CD4-positive, alpha-beta memory T cell (primary cell): ENCODE results near the gene CREB3. TPM values are rescaled to one million over a fixed set of nuclear protein-coding genes. Genes with fewer than 3 reads are reported as not detected.

Experiments used
- CTCF ChIA-PET: fragments of 350-600 bp; sonication (Branson Sonifier 250); formaldehyde crosslinking; loops from one replicate; lab custom pipeline; 2021; ENCODE audit warnings: inconsistent platforms; ENCODE audit not compliant: partially characterized antibody; lab: Charles Lee
- POLR2A ChIA-PET: fragments of 350-600 bp; sonication (Branson Sonifier 250); formaldehyde crosslinking; loops from one replicate; lab custom pipeline; 2021; ENCODE audit not compliant: partially characterized antibody; lab: Charles Lee
- DNase-seq, 5 donors: peaks; one replicate each; pipeline versions ENCODE4 v3.0.0 to v3.0.0-alpha.2; 2020 to 2022; ENCODE audit warnings: mixed read lengths in 1 of 5
- H3K27ac ChIP-seq: one replicate; pipeline ENCODE4 v1.7.0; 2013; ENCODE audit warnings: low read depth, low read length
- H3K27me3 ChIP-seq: 2 replicates; pipeline ENCODE4 v1.7.0; 2013; ENCODE audit warnings: mild to moderate bottlenecking, low read length, moderate library complexity; ENCODE audit not compliant: insufficient read depth
- H3K36me3 ChIP-seq: 2 replicates; pipeline ENCODE4 v1.7.0; 2013; ENCODE audit warnings: mild to moderate bottlenecking, low read length, moderate library complexity; ENCODE audit not compliant: insufficient read depth
- H3K4me1 ChIP-seq: 2 replicates; pipeline ENCODE4 v1.7.0; 2013; ENCODE audit warnings: mild to moderate bottlenecking, low read length, moderate library complexity; ENCODE audit not compliant: insufficient read depth
- H3K4me3 ChIP-seq, 2 donors: one replicate each; pipeline ENCODE4 v1.7.0; 2013; ENCODE audit warnings: low read length in 2 of 2, mild to moderate bottlenecking in 1 of 2
- H3K9me3 ChIP-seq, 2 donors: one replicate each; pipeline ENCODE4 v1.7.0; 2013; ENCODE audit warnings: low read length in 2 of 2, control low read depth in 1 of 2; ENCODE audit not compliant: control insufficient read depth in 1 of 2
- H3K27ac Mint-ChIP-seq, 7 donors: one replicate each; pipeline ENCODE4 v1.8.0; 2020 to 2021; ENCODE audit warnings: mixed read lengths in 7 of 7, mild to moderate bottlenecking in 6 of 7, inconsistent platforms in 3 of 7, moderate library complexity in 3 of 7
- H3K27me3 Mint-ChIP-seq, 2 donors: one replicate each; pipeline ENCODE4 v1.8.0; 2020 to 2021; ENCODE audit warnings: mixed read lengths in 2 of 2
- H3K36me3 Mint-ChIP-seq, 2 donors: one replicate each; pipeline ENCODE4 v1.8.0; 2020 to 2021; ENCODE audit warnings: mixed read lengths in 2 of 2, inconsistent platforms in 1 of 2, mild to moderate bottlenecking in 1 of 2
- H3K4me1 Mint-ChIP-seq, 4 donors: one replicate each; pipeline ENCODE4 v1.8.0; 2020 to 2021; ENCODE audit warnings: mixed read lengths in 4 of 4, mild to moderate bottlenecking in 1 of 4
- H3K4me3 Mint-ChIP-seq, 8 donors: one replicate each; pipeline ENCODE4 v1.8.0; 2020 to 2021; ENCODE audit warnings: mixed read lengths in 8 of 8, mild to moderate bottlenecking in 7 of 8, moderate library complexity in 6 of 8, inconsistent platforms in 3 of 8
- H3K9me3 Mint-ChIP-seq, 8 donors: one replicate each; pipeline ENCODE4 v1.8.0; 2020 to 2021; ENCODE audit warnings: mixed read lengths in 8 of 8, mild to moderate bottlenecking in 5 of 8, inconsistent platforms in 3 of 8, moderate library complexity in 1 of 8
- intact Hi-C: fragments of 100-400 bp; cut with micrococcal nuclease; formaldehyde crosslinking; loops from one replicate; pipeline ENCODE4 v1.15.1; 2023
- polyA plus RNA-seq, 2 donors: library from polyadenylated mRNA; unstranded; fragments of 300-500 nt; fragmentation: Illumina TruSeq; gene quantifications; one replicate each; pipeline ENCODE4 v1.2.3, GENCODE V29; 2021
- total RNA-seq, 2 experiments: library from RNA; stranded (reverse); gene quantifications; one replicate each; pipeline ENCODE4 v1.2.3, GENCODE V29; 2021

The CREB3 gene
- total and polyA plus RNA-seq, 4 experiments from 2014 or later: 24.8 to 59.7 (median 35.3) TPM

GRCh38 chr9:35700031-35700430, 32.4 kb upstream of the CREB3 start:
- no peaks in the 10 kb centered on the region for H3K27me3 ChIP-seq
- ChIA-PET CTCF (interaction anchor here (1.9 to 16.3 kb wide), 5 partner anchors 8 to 95 kb away, joined by 5 to 339 read pairs (median 45); partner anchors contain the start of genes ARHGEF39, CCDC107, RMRP and SIT1), POLR2A (interaction anchor here (1.0 kb wide), 1 partner anchor 53 kb away, joined by 3 read pairs; no protein-coding TSS in a partner anchor)
- H3K4me3 Mint-ChIP-seq: no peak overlapping the region
- no peak overlapping the region for H3K27ac ChIP-seq
- peaks cover 5 to 10% (median 8%) of the 10 kb centered on the region in 4 donors for H3K4me1 Mint-ChIP-seq
- H3K4me3 ChIP-seq: no peak overlapping the region
- intact Hi-C loops: no loop called here
- H3K4me1 ChIP-seq: peaks cover 9% of the 10 kb centered on the region
- H3K27ac Mint-ChIP-seq: no peak overlapping the region
- no peaks in the 10 kb centered on the region for H3K27me3 Mint-ChIP-seq
- H3K9me3 ChIP-seq: no peaks in the 10 kb centered on the region
- H3K36me3 ChIP-seq: peaks cover 80% of the 10 kb centered on the region
- H3K36me3 Mint-ChIP-seq: peaks cover 25 to 38% of the 10 kb centered on the region in 2 donors
- H3K9me3 Mint-ChIP-seq: no peaks in the 10 kb centered on the region
- no peak for DNase-seq

- no peaks in the 10 kb centered on the region for H3K27me3 Mint-ChIP-seq
- no peaks in the 10 kb centered on the region for H3K27me3 ChIP-seq
- peaks cover 9% of the 10 kb centered on the region for H3K4me1 ChIP-seq
- no peak overlapping the region for H3K27ac ChIP-seq
- intact Hi-C loops: no loop called here
- POLR2A ChIA-PET: no interaction called here
- no peaks in the 10 kb centered on the region for H3K9me3 ChIP-seq
- H3K9me3 Mint-ChIP-seq: no peaks in the 10 kb centered on the region
- H3K4me3 ChIP-seq: no peak overlapping the region
- H3K4me1 Mint-ChIP-seq: peaks cover 5 to 10% (median 8%) of the 10 kb centered on the region in 4 donors
- CTCF ChIA-PET: interaction anchor here (1.0 to 16.3 kb wide), 7 partner anchors 9 to 96 kb away, joined by 3 to 339 read pairs (median 5); partner anchors contain the start of genes ARHGEF39, CCDC107, CREB3 and RMRP
- H3K4me3 Mint-ChIP-seq: no peak overlapping the region
- no peak overlapping the region for H3K27ac Mint-ChIP-seq
- peaks cover 89% of the 10 kb centered on the region for H3K36me3 ChIP-seq
- no peak for DNase-seq
- H3K36me3 Mint-ChIP-seq: peaks cover 33 to 45% of the 10 kb centered on the region in 2 donors
These were observed 31.5 kb upstream of the CREB3 start for GRCh38 chr9:35700942-35701341.

DNA sequence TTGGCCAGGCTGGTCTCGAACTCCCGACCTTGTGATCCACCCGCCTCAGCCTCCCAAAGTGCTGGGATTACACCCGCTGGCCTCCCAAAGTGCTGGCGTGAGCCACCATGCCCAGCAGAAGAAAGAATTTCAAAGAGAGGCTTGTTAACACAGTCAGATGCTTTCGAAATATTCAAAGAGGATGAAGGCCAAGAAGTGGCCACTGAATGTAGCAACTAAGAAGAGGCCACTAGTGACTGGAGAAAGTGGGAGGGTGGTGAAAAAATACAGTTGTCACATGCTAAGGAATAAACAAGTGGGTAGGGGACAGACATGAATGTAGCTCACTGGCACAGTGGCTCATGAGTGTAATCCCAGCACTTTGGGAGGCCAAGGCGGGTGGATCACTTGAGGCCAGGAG, 29.8 kb upstream of the CREB3 start:
- no peaks in the 10 kb centered on the region for H3K4me1 ChIP-seq
- H3K27me3 ChIP-seq: no peaks in the 10 kb centered on the region
- ChIA-PET POLR2A (interaction anchor here (3.1 kb wide), 1 partner anchor 29 kb away, joined by 9 read pairs; the partner anchor contains the start of genes CREB3 and TLN1), CTCF (interaction anchor here (0.6 to 16.3 kb wide), 2 partner anchors 42 to 99 kb away, joined by 3 to 339 read pairs; partner anchors contain the start of genes ARHGEF39, CCDC107 and RMRP)
- no peak for DNase-seq
- H3K9me3 Mint-ChIP-seq: no peaks in the 10 kb centered on the region
- H3K36me3 Mint-ChIP-seq: peaks cover 50 to 53% of the 10 kb centered on the region in 2 donors
- H3K27ac Mint-ChIP-seq: peak overlapping the region in 1 of 7 donors; percentile 88
- peaks cover 97% of the 10 kb centered on the region for H3K36me3 ChIP-seq
- no peaks in the 10 kb centered on the region for H3K9me3 ChIP-seq
- H3K4me3 Mint-ChIP-seq: no peak overlapping the region
- no peak overlapping the region for H3K4me3 ChIP-seq
- no peaks in the 10 kb centered on the region for H3K27me3 Mint-ChIP-seq
- intact Hi-C loops: no loop called here
- peaks cover 0 to 6% (median under 1%) of the 10 kb centered on the region in 4 donors for H3K4me1 Mint-ChIP-seq
- no peak overlapping the region for H3K27ac ChIP-seq

- Mint-ChIP-seq H3K27me3 (no peaks in the 10 kb centered on the region), H3K36me3 (peaks cover 55 to 62% of the 10 kb centered on the region in 2 donors), H3K4me3 (no peak overlapping the region), H3K4me1 (peaks cover 0 to 7% (median under 1%) of the 10 kb centered on the region in 4 donors), H3K9me3 (no peaks in the 10 kb centered on the region), H3K27ac (peak overlapping the region in 2 of 7 donors; percentile 23 to 48)
- intact Hi-C loops: no loop called here
- ChIA-PET POLR2A (interaction anchor here (1.6 to 3.1 kb wide), 3 partner anchors 26 to 46 kb away, joined by 6 to 9 read pairs (median 6); partner anchors contain the start of genes CCDC107, CREB3, RMRP and TLN1), CTCF (interaction anchor here (6.3 to 16.3 kb wide), 2 partner anchors 9 to 43 kb away, joined by 62 to 339 read pairs; partner anchors contain the start of genes ARHGEF39, CCDC107 and RMRP)
- no peaks in the 10 kb centered on the region for H3K9me3 ChIP-seq
- no peak for DNase-seq
- peaks cover 96% of the 10 kb centered on the region for H3K36me3 ChIP-seq
- H3K4me1 ChIP-seq: no peaks in the 10 kb centered on the region
- no peak overlapping the region for H3K4me3 ChIP-seq
- no peaks in the 10 kb centered on the region for H3K27me3 ChIP-seq
- no peak overlapping the region for H3K27ac ChIP-seq
These were observed 28.4 kb upstream of the CREB3 start for GRCh38 chr9:35703906-35704672.

- Mint-ChIP-seq H3K9me3 (no peaks in the 10 kb centered on the region), H3K4me3 (no peak overlapping the region), H3K4me1 (peaks cover 0 to 7% (median under 1%) of the 10 kb centered on the region in 4 donors), H3K27ac (peak overlapping the region in 2 of 7 donors; percentile 29 to 73), H3K27me3 (no peaks in the 10 kb centered on the region), H3K36me3 (peaks cover 60 to 68% of the 10 kb centered on the region in 2 donors)
- no peak overlapping the region for H3K27ac ChIP-seq
- ChIA-PET POLR2A (interaction anchor here (1.4 to 3.1 kb wide), 3 partner anchors 27 to 47 kb away, joined by 3 to 9 read pairs (median 6); partner anchors contain the start of genes CCDC107, CREB3, RMRP and TLN1), CTCF (interaction anchor here (6.3 to 16.3 kb wide), 2 partner anchors 10 to 45 kb away, joined by 62 to 339 read pairs; partner anchors contain the start of genes ARHGEF39, CCDC107 and RMRP)
- intact Hi-C loops: no loop called here
- no peak for DNase-seq
- no peaks in the 10 kb centered on the region for H3K27me3 ChIP-seq
- H3K9me3 ChIP-seq: no peaks in the 10 kb centered on the region
- peaks cover 85% of the 10 kb centered on the region for H3K36me3 ChIP-seq
- H3K4me3 ChIP-seq: no peak overlapping the region
- no peaks in the 10 kb centered on the region for H3K4me1 ChIP-seq
These were observed 27.1 kb upstream of the CREB3 start for GRCh38 chr9:35705372-35705771.

- intact Hi-C loops: no loop called here
- H3K36me3 Mint-ChIP-seq: peaks cover 66 to 74% of the 10 kb centered on the region in 2 donors
These were observed 26.5 kb upstream of the CREB3 start for GRCh38 chr9:35705836-35706430.

More at GRCh38 chr9:35705836-35706430, 26.5 kb upstream of the CREB3 start:
- H3K4me3 ChIP-seq: no peak overlapping the region
- no peaks in the 10 kb centered on the region for H3K27me3 ChIP-seq
- Mint-ChIP-seq H3K27me3 (no peaks in the 10 kb centered on the region), H3K9me3 (no peaks in the 10 kb centered on the region), H3K4me1 (peaks cover 0 to 7% (median 1%) of the 10 kb centered on the region in 4 donors), H3K4me3 (no peak overlapping the region), H3K27ac (peak overlapping the region in 3 of 7 donors; percentile 29 to 73 (median 57))
- ChIA-PET POLR2A (interaction anchor here (1.4 to 3.1 kb wide), 3 partner anchors 26 to 47 kb away, joined by 3 to 9 read pairs (median 6); partner anchors contain the start of genes CCDC107, CREB3, RMRP and TLN1), CTCF (interaction anchor here (6.3 to 16.3 kb wide), 2 partner anchors 11 to 45 kb away, joined by 62 to 339 read pairs; partner anchors contain the start of genes ARHGEF39, CCDC107 and RMRP)
- no peaks in the 10 kb centered on the region for H3K9me3 ChIP-seq
- H3K36me3 ChIP-seq: peaks cover 85% of the 10 kb centered on the region
- no peak overlapping the region for H3K27ac ChIP-seq
- no peaks in the 10 kb centered on the region for H3K4me1 ChIP-seq
- DNase-seq: no peak
